DOHH2 (cell line): Measurements from ENCODE around the gene XKR7.

Source experiments
- EZH2phosphoT487 ChIP-seq: fragments of 200-600 bp; sonication (generic); IDR thresholded peaks from 2 replicates; pipeline ENCODE4 v1.6.1; 2017; ENCODE audit warnings: borderline replicate concordance, mild to moderate bottlenecking, antibody characterized with exemption, low read length, moderate library complexity, mixed read lengths
- TF ChIP-seq, protein P1 (sequence below): fragments of 200-600 bp; sonication (generic); IDR thresholded peaks from one replicate; pipeline ENCODE4 v1.5.1; 2014; ENCODE audit warnings: antibody characterized with exemption, mild to moderate bottlenecking, low read depth, low read length; ENCODE audit not compliant: poor library complexity, severe bottlenecking

DNA sequence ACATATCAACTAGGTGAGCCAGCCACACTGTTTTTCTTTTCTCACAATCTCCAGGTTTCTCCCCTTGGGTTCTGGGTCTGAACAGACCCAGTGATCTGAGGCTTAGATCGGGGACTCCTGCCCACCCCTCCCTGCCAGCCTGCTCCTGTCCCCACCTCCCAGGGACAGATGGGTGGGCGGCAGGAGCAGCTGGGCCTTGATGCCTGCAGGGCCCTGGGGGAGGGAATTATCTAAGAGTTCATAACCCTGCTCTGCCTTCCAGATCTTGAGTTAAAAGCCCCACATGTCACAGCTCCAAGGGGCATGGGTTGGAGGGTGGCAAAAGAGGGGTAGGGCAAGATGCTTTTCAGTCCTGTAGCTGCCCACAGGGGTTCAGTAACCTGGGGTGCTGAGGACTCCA, 5.2 kb upstream of the XKR7 start:
- TF ChIP-seq, protein P1, sequence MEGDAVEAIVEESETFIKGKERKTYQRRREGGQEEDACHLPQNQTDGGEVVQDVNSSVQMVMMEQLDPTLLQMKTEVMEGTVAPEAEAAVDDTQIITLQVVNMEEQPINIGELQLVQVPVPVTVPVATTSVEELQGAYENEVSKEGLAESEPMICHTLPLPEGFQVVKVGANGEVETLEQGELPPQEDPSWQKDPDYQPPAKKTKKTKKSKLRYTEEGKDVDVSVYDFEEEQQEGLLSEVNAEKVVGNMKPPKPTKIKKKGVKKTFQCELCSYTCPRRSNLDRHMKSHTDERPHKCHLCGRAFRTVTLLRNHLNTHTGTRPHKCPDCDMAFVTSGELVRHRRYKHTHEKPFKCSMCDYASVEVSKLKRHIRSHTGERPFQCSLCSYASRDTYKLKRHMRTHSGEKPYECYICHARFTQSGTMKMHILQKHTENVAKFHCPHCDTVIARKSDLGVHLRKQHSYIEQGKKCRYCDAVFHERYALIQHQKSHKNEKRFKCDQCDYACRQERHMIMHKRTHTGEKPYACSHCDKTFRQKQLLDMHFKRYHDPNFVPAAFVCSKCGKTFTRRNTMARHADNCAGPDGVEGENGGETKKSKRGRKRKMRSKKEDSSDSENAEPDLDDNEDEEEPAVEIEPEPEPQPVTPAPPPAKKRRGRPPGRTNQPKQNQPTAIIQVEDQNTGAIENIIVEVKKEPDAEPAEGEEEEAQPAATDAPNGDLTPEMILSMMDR: no peak
- no peak for TF ChIP-seq EZH2phosphoT487
